ENCODE results near the gene TOP1. TPM values are rescaled to one million over a fixed set of nuclear protein-coding genes. Genes with fewer than 3 reads are reported as not detected.

TOP1 gene
- total RNA-seq, 3 donors from 2014 or later (not counting 1 experiment from before 2014, with no cell fraction given) = 32.2 to 36.3 (median 36.3) TPM

DNA sequence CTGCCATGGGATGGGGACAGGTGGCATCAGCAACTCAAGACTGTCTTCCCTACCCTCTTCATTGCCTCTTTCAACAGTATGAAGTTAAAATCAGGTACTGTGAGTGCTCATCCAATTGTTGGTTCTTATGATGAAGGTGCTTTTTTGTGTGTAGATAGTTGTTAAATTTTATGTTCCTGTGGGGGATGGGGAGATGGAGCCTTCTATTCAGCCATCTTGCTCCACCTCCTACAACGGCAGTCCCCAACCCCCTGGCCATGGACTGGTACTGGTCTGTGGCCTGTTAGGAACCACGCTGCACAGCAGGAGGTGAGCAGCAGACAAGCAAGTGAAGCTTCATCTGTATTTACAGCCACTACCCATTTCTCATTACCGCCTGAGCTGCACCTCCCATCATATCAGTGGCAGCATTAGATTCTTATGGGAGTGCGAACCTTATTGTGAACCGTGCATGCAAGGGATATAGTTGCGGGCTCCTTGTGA lies 47.8 kb upstream of the TOP1 start:
- no peak overlapping the region for H3K27ac ChIP-seq (ENCODE audit: low read length)
- DNase-seq (no peak), ATAC-seq (no peak)
- no peaks in the 10 kb centered on the region for H3K36me3 ChIP-seq (ENCODE audit: control insufficient read depth, insufficient read depth, low read length)
- Mint-ChIP-seq H3K36me3 (peaks cover 19% of the 10 kb centered on the region), H3K9me3 (peaks cover 9 to 11% of the 10 kb centered on the region in 2 donors), H3K27me3 (ENCODE audit: low read depth in 2 of 2) (peaks cover 12 to 27% of the 10 kb centered on the region in 2 donors), H3K27ac (no peak overlapping the region), H3K4me1 (peaks cover 0 to 5% of the 10 kb centered on the region in 2 donors), H3K4me3 (no peak overlapping the region)
- H3K27me3 ChIP-seq (ENCODE audit: control insufficient read depth, insufficient read depth, low read length) = peaks cover 5% of the 10 kb centered on the region
- no peak overlapping the region for H3K4me3 ChIP-seq (ENCODE audit: low read length)
- no peaks in the 10 kb centered on the region for H3K4me1 ChIP-seq (ENCODE audit: control insufficient read depth, insufficient read depth, low read length)
- H3K9me3 ChIP-seq (ENCODE audit: control insufficient read depth, insufficient read depth, low read length) = no peaks in the 10 kb centered on the region
- TF ChIP-seq, protein P1, sequence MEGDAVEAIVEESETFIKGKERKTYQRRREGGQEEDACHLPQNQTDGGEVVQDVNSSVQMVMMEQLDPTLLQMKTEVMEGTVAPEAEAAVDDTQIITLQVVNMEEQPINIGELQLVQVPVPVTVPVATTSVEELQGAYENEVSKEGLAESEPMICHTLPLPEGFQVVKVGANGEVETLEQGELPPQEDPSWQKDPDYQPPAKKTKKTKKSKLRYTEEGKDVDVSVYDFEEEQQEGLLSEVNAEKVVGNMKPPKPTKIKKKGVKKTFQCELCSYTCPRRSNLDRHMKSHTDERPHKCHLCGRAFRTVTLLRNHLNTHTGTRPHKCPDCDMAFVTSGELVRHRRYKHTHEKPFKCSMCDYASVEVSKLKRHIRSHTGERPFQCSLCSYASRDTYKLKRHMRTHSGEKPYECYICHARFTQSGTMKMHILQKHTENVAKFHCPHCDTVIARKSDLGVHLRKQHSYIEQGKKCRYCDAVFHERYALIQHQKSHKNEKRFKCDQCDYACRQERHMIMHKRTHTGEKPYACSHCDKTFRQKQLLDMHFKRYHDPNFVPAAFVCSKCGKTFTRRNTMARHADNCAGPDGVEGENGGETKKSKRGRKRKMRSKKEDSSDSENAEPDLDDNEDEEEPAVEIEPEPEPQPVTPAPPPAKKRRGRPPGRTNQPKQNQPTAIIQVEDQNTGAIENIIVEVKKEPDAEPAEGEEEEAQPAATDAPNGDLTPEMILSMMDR (IDR thresholded peaks at IDR 0.05) = no peak
- intact Hi-C loops (cut with micrococcal nuclease) = no loop called here
- 91% methylated on average over 6 of the region's 6 CpGs for WGBS (ENCODE audit: insufficient coverage)

DNA sequence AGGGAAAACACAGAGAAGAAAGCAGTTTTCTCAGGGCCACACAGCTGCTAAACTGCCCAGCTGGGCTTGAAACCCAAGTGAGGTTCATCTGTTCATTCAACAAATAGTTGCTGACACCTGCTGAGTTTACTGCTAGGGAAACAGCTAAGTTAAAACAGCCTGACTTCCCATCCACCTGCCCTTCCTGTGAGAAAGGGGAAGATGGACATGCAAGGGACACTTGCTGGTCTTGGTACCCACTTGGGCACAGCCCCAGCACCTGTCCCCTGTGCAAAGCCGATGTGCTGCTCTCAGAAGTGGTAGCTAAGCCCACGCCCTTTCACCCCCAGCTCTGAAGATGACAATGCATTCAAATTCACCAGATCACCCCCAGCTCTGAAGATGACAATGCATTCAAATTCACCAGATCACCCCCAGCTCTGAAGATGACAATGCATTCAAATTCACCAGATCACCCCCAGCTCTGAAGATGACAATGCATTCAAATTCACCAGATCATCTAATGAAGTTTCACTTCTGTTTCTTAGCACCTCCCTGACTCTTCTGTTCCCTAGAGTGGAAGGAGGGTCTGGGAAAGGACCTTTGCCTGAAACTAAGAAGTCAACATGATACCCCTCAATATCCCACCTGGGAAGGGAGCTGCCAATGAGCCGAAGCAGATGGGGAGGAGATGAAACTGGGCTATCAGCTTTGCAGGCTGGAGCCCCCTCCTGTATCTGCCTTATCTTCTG lies 46.0 kb upstream of the TOP1 start:
- H3K9me3 ChIP-seq (ENCODE audit: control insufficient read depth, insufficient read depth, low read length) = no peaks in the 10 kb centered on the region
- H3K36me3 ChIP-seq (ENCODE audit: control insufficient read depth, insufficient read depth, low read length) = no peaks in the 10 kb centered on the region
- H3K27ac Mint-ChIP-seq = no peak overlapping the region
- intact Hi-C loops (cut with micrococcal nuclease) = no loop called here
- 90% methylated on average over 3 of the region's 3 CpGs for WGBS (ENCODE audit: insufficient coverage)
- peaks cover 14 to 21% of the 10 kb centered on the region in 2 donors for H3K4me1 Mint-ChIP-seq
- H3K4me3 ChIP-seq (ENCODE audit: low read length) = no peak overlapping the region
- H3K27me3 ChIP-seq (ENCODE audit: control insufficient read depth, insufficient read depth, low read length) = no peaks in the 10 kb centered on the region
- ATAC-seq = no peak
- peaks cover 2 to 6% of the 10 kb centered on the region in 2 donors for H3K9me3 Mint-ChIP-seq
- TF ChIP-seq, protein P1 (IDR thresholded peaks at IDR 0.05) = no peak
- H3K4me1 ChIP-seq (ENCODE audit: control insufficient read depth, insufficient read depth, low read length) = peaks cover 10% of the 10 kb centered on the region
- DNase-seq = no peak
- H3K27me3 Mint-ChIP-seq (ENCODE audit: low read depth in 2 of 2) = peaks cover 2 to 12% of the 10 kb centered on the region in 2 donors
- H3K27ac ChIP-seq (ENCODE audit: low read length) = no peak overlapping the region
- no peak overlapping the region for H3K4me3 Mint-ChIP-seq
- peaks cover 11% of the 10 kb centered on the region for H3K36me3 Mint-ChIP-seq

DNA sequence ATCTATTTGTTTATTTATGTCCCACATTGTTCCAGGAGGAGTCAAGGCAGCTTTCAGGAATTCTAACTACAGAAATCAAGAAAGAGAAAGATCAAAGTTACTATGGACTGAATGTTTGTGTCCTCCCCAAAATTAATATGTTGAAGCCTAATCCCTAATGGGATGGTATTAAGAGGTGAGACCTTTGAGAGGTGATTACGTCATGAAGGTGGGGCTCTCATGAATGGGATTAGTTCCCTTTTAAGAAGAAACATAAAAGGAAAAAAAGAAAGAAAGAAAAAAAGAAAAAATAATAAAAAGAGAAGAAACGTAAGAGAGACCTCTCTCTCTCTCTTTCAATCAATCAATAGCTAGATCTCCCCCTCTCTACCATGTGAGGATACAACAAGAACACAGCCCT lies 44.7 kb upstream of the TOP1 start:
- no peaks in the 10 kb centered on the region for H3K9me3 ChIP-seq (ENCODE audit: control insufficient read depth, insufficient read depth, low read length)
- H3K4me3 ChIP-seq (ENCODE audit: low read length) = no peak overlapping the region
- no peak overlapping the region for H3K27ac ChIP-seq (ENCODE audit: low read length)
- Mint-ChIP-seq H3K9me3 (no peaks in the 10 kb centered on the region), H3K27ac (no peak overlapping the region), H3K4me1 (peaks cover 17 to 25% of the 10 kb centered on the region in 2 donors), H3K4me3 (no peak overlapping the region), H3K27me3 (ENCODE audit: low read depth in 2 of 2) (no peaks in the 10 kb centered on the region), H3K36me3 (no peaks in the 10 kb centered on the region)
- TF ChIP-seq, protein P1 (IDR thresholded peaks at IDR 0.05) = no peak
- H3K36me3 ChIP-seq (ENCODE audit: control insufficient read depth, insufficient read depth, low read length) = no peaks in the 10 kb centered on the region
- H3K4me1 ChIP-seq (ENCODE audit: control insufficient read depth, insufficient read depth, low read length) = peaks cover 16% of the 10 kb centered on the region
- intact Hi-C loops (cut with micrococcal nuclease) = no loop called here
- ATAC-seq (no peak), DNase-seq (no peak)
- 83% methylated on average over 1 of the region's 2 CpGs for WGBS (ENCODE audit: insufficient coverage)
- H3K27me3 ChIP-seq (ENCODE audit: control insufficient read depth, insufficient read depth, low read length) = no peaks in the 10 kb centered on the region
